ENCODE measurements around the gene CUEDC1.

DNA sequence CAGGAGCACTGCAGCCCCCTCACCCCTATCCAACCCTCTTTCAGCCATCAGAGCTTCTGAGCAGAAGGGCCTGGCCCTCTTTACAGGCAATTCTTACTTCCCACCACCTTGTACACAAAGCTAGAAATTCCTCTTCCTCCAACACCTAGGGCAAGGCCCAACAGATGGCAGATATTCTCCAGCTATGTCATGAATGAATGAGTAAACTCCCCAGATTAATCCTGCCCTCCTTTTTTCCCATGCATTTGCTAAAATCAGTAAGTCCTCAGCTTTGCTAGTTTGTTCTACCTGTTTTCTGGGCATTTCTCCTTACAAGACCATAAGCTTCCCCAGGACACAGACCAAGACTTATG, 85.0 kb downstream of the CUEDC1 start:
- TF ChIP-seq, protein P1, sequence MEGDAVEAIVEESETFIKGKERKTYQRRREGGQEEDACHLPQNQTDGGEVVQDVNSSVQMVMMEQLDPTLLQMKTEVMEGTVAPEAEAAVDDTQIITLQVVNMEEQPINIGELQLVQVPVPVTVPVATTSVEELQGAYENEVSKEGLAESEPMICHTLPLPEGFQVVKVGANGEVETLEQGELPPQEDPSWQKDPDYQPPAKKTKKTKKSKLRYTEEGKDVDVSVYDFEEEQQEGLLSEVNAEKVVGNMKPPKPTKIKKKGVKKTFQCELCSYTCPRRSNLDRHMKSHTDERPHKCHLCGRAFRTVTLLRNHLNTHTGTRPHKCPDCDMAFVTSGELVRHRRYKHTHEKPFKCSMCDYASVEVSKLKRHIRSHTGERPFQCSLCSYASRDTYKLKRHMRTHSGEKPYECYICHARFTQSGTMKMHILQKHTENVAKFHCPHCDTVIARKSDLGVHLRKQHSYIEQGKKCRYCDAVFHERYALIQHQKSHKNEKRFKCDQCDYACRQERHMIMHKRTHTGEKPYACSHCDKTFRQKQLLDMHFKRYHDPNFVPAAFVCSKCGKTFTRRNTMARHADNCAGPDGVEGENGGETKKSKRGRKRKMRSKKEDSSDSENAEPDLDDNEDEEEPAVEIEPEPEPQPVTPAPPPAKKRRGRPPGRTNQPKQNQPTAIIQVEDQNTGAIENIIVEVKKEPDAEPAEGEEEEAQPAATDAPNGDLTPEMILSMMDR (IDR thresholded peaks at IDR 0.05; ENCODE audit: insufficient read depth, low read length) = no peak
- no peak for TF ChIP-seq GABPA (IDR thresholded peaks at IDR 0.05; ENCODE audit: low read depth)

Measured in HL-60 (cell line).